ENCODE results near the gene OR4M1.
A peak's percentile ranks its signal among the peaks of the same experiment; 100 is the strongest.
"Not testable (repeated sequence)": the region's sequence is repeated elsewhere in the genome, so short reads cannot be mapped to it uniquely, and the experiment has no call there.

The OR4M1 gene

DNA sequence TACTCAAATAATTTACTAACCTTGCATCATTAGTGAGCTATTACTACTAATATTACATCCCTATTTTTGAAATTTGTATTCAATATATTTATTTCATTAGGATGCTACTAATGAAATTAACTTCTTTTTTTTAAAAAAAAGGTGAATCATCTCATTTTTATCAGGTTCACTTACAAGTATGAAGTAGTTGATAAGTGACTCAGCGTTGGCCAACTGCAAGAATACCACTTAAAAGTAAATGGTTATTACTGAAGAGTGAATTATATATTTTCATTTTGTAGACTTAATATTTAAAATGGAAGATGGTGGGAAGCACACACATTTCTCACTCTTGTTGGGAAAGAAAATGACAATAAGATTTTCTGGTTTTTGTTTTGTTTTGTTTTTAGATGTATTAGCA is 49.9 kb downstream of the OR4M1 start:
- TF ChIP-seq, protein P1, sequence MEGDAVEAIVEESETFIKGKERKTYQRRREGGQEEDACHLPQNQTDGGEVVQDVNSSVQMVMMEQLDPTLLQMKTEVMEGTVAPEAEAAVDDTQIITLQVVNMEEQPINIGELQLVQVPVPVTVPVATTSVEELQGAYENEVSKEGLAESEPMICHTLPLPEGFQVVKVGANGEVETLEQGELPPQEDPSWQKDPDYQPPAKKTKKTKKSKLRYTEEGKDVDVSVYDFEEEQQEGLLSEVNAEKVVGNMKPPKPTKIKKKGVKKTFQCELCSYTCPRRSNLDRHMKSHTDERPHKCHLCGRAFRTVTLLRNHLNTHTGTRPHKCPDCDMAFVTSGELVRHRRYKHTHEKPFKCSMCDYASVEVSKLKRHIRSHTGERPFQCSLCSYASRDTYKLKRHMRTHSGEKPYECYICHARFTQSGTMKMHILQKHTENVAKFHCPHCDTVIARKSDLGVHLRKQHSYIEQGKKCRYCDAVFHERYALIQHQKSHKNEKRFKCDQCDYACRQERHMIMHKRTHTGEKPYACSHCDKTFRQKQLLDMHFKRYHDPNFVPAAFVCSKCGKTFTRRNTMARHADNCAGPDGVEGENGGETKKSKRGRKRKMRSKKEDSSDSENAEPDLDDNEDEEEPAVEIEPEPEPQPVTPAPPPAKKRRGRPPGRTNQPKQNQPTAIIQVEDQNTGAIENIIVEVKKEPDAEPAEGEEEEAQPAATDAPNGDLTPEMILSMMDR (IDR thresholded peaks at IDR 0.05; ENCODE audit: control insufficient read depth, extremely low read depth, insufficient read depth): no peak
- DNase-seq (ENCODE audit: low read depth): no peak

DNA sequence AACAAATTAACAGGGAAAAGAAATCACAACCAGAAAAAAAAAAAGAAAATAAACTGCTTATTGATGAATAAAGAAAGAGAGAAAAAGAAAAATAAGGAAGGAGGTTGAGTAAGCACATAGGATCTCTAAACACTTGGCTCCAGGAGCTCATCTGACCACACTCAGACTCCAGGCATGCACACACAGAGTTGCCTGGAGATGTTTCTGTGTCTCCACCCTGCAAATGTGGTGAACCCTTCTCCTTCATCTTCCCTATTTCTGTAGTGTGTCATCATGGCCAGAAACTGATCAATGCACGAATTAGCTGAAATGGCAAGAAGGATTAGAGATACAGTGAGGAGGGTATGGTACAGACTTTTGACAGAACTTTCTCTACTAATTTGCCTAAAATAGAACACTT is 50.5 kb downstream of the OR4M1 start:
- no peak for DNase-seq (ENCODE audit: low read depth)
- H3K4me3 ChIP-seq (ENCODE audit: low read depth, low read length): no peak overlapping the region
- TF ChIP-seq, protein P1 (IDR thresholded peaks at IDR 0.05; ENCODE audit: control insufficient read depth, extremely low read depth, insufficient read depth): no peak

More for the DNA sequence above, 49.9 kb downstream of the OR4M1 start:
- H3K4me3 ChIP-seq (ENCODE audit: low read depth, low read length): no peak overlapping the region

DNA sequence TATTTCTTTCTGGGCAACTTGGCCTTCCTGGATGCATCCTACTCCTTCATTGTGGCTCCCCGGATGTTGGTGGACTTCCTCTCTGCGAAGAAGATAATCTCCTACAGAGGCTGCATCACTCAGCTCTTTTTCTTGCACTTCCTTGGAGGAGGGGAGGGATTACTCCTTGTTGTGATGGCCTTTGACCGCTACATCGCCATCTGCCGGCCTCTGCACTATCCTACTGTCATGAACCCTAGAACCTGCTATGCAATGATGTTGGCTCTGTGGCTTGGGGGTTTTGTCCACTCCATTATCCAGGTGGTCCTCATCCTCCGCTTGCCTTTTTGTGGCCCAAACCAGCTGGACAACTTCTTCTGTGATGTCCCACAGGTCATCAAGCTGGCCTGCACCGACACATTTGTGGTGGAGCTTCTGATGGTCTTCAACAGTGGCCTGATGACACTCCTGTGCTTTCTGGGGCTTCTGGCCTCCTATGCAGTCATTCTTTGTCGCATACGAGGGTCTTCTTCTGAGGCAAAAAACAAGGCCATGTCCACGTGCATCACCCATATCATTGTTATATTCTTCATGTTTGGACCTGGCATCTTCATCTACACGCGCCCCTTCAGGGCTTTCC is 54.4 kb downstream of the OR4M1 start:
- TF ChIP-seq, protein P1 (IDR thresholded peaks at IDR 0.05; ENCODE audit: control insufficient read depth, extremely low read depth, insufficient read depth): peak; percentile 38
- not testable (repeated sequence) for DNase-seq (ENCODE audit: low read depth); H3K4me3 ChIP-seq (ENCODE audit: low read depth, low read length)

DNA sequence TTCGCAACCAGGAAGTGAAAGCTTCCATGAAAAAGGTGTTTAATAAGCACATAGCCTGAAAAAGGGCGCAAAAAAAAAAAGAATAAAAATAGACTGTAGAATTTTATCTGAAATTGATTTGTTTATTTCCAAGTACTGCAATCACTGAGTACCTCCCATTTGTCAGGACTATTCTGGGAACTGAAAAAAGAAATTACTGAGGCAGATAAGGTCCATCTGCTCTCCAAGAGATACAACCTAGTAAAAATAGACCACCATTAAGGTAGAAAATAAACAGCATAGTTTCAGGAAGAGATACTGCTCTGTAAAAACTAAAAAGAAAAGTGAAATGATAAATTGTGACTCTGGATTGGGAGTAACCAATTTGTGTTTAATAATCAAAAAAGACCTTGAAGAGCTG is 55.0 kb downstream of the OR4M1 start:
- TF ChIP-seq, protein P1 (IDR thresholded peaks at IDR 0.05; ENCODE audit: control insufficient read depth, extremely low read depth, insufficient read depth): no peak
- H3K4me3 ChIP-seq (ENCODE audit: low read depth, low read length): no peak overlapping the region
- no peak for DNase-seq (ENCODE audit: low read depth)
